PC-9 (cell line): ENCODE measurements around the gene PRKCH. TPM values are rescaled to one million over a fixed set of nuclear protein-coding genes. Genes with fewer than 3 reads are reported as not detected.
A peak's percentile ranks its signal among the peaks of the same experiment; 100 is the strongest.

ENCODE experiments used
- BruUV-seq: library from RNA; stranded (reverse); fragments of 400-500 nt; replicated peaks from 2 replicates; lab custom pipeline; 2021; lab: Mats Ljungman, UMichigan
- CTCF ChIA-PET: fragments of 300-600 bp; sonication (Branson Sonifier 250); formaldehyde crosslinking; loops from one replicate; lab custom pipeline; 2022; ENCODE audit warnings: antibody characterized with exemption; lab: Charles Lee
- POLR2A ChIA-PET: fragments of 300-600 bp; sonication (Branson Sonifier 250); formaldehyde crosslinking; loops from one replicate; lab custom pipeline; 2022; ENCODE audit warnings: antibody characterized with exemption; ENCODE audit not compliant: unreplicated experiment; lab: Charles Lee
- DNase-seq, 2 experiments: peaks; one replicate each; pipeline versions ENCODE4 v3.0.0 to v3.0.0-alpha.2; 2015 to 2022; ENCODE audit warnings: mixed read lengths in 1 of 2
- H2AFZ ChIP-seq: fragments of 200-600 bp; sonication (generic); 2 replicates; pipeline ENCODE4 v1.8.1; 2017; ENCODE audit warnings: antibody characterized with exemption
- H3F3A ChIP-seq: fragments of 200-600 bp; sonication (generic); 2 replicates; pipeline ENCODE4 v1.8.1; 2017; ENCODE audit warnings: antibody characterized with exemption, mild to moderate bottlenecking, low read depth; ENCODE audit not compliant: insufficient read depth
- H3K27ac ChIP-seq: fragments of 200-600 bp; sonication (generic); 2 replicates; pipeline ENCODE4 v1.6.1; 2016; ENCODE audit warnings: mixed run types
- H3K27me3 ChIP-seq: fragments of 200-600 bp; sonication (generic); 2 replicates; pipeline ENCODE4 v1.6.1; 2016; ENCODE audit warnings: low read depth, mixed run types; ENCODE audit not compliant: insufficient read depth
- H3K36me3 ChIP-seq: fragments of 200-600 bp; sonication (generic); 2 replicates; pipeline ENCODE4 v1.6.1; 2016; ENCODE audit warnings: low read depth, mixed run types
- H3K4me1 ChIP-seq: fragments of 200-600 bp; sonication (generic); replicated peaks from 2 replicates; pipeline ENCODE4 v1.6.1; 2016; ENCODE audit warnings: mixed run types; ENCODE audit not compliant: insufficient read depth
- H3K4me2 ChIP-seq: fragments of 200-600 bp; sonication (generic); 2 replicates; pipeline ENCODE4 v1.6.1; 2017; ENCODE audit warnings: mixed run types
- H3K4me3 ChIP-seq: fragments of 200-600 bp; sonication (generic); 2 replicates; pipeline ENCODE4 v1.6.1; 2016; ENCODE audit warnings: mixed run types
- H3K79me2 ChIP-seq: fragments of 200-600 bp; sonication (generic); 2 replicates; pipeline ENCODE4 v1.6.1; 2017; ENCODE audit warnings: low read depth, mixed run types
- H3K9me2 ChIP-seq: fragments of 200-600 bp; sonication (generic); 2 replicates; pipeline ENCODE4 v1.8.1; 2017; ENCODE audit warnings: mild to moderate bottlenecking; ENCODE audit not compliant: insufficient read depth
- H3K9me3 ChIP-seq: fragments of 200-600 bp; sonication (generic); 2 replicates; pipeline ENCODE4 v1.8.1; 2016; ENCODE audit warnings: low read depth; ENCODE audit not compliant: insufficient read depth
- H4K20me1 ChIP-seq: fragments of 200-600 bp; sonication (generic); 2 replicates; pipeline ENCODE4 v1.8.1; 2017; ENCODE audit not compliant: insufficient read depth
- EZH2 ChIP-seq: fragments of 200-600 bp; sonication (generic); IDR thresholded peaks from 2 replicates; pipeline ENCODE4 v1.8.0; 2017; ENCODE audit warnings: antibody characterized with exemption, low read depth
- intact Hi-C: fragments of 100-400 bp; cut with micrococcal nuclease; formaldehyde crosslinking; loops from one replicate; pipeline ENCODE4 v1.10.0; 2022; ENCODE audit not compliant: unreplicated experiment
- total RNA-seq: library from RNA; stranded (reverse); gene quantifications from 2 replicates; pipeline ENCODE4 v1.2.3, GENCODE V29; 2021
- TF ChIP-seq, protein P1 (sequence below): fragments of 200-600 bp; sonication (generic); conservative IDR thresholded peaks from 2 replicates; pipeline ENCODE4 v1.6.1; 2017; ENCODE audit warnings: mixed run types, antibody characterized with exemption, mild to moderate bottlenecking, moderate library complexity

The PRKCH gene
- total RNA-seq, 1 experiment from 2014 or later: 32.4 TPM

DNA sequence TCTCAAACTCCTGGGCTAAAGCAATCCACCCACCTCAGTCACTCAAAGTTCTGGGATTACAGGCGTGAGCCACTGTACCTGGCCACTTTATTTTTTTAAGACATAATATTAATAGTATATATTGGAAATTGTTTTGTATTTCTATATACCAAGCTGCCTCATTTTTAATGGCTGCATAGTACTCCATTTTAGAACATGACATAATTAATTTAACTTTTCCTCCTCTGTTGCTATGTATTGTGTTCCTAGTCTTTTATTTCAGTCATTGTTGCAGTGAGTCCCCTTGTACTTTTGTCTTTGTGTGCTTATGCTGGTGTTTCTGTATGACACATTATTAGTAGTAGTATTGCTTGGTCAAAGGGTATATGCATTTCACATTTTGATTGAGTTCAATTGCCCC is 138.7 kb downstream of the PRKCH start:
- POLR2A ChIA-PET: no interaction called here
- CTCF ChIA-PET: interaction anchor here (0.5 kb wide), 1 partner anchor 305 kb away, joined by 3 read pairs; no protein-coding TSS in a partner anchor
- no peak overlapping the region for H2AFZ ChIP-seq
- H3K4me3 ChIP-seq: no peak overlapping the region
- no peaks in the 10 kb centered on the region for H3K9me2 ChIP-seq
- H4K20me1 ChIP-seq: no peaks in the 10 kb centered on the region
- peaks cover 17% of the 10 kb centered on the region for H3K36me3 ChIP-seq
- H3K27ac ChIP-seq: no peak overlapping the region
- BruUV-seq: no TSS peak
- H3F3A ChIP-seq: peaks cover 31% of the 10 kb centered on the region
- H3K79me2 ChIP-seq: peaks cover 25% of the 10 kb centered on the region
- intact Hi-C loops: no loop called here
- H3K9me3 ChIP-seq: 0 out of 2 replicates have a peak, but pooled peaks cover 2% of the 10 kb centered on the region
- H3K4me1 ChIP-seq: peaks cover 38% of the 10 kb centered on the region
- no peak overlapping the region for H3K4me2 ChIP-seq
- H3K27me3 ChIP-seq: no peaks in the 10 kb centered on the region
- DNase-seq: no peak
- TF ChIP-seq, protein P1, sequence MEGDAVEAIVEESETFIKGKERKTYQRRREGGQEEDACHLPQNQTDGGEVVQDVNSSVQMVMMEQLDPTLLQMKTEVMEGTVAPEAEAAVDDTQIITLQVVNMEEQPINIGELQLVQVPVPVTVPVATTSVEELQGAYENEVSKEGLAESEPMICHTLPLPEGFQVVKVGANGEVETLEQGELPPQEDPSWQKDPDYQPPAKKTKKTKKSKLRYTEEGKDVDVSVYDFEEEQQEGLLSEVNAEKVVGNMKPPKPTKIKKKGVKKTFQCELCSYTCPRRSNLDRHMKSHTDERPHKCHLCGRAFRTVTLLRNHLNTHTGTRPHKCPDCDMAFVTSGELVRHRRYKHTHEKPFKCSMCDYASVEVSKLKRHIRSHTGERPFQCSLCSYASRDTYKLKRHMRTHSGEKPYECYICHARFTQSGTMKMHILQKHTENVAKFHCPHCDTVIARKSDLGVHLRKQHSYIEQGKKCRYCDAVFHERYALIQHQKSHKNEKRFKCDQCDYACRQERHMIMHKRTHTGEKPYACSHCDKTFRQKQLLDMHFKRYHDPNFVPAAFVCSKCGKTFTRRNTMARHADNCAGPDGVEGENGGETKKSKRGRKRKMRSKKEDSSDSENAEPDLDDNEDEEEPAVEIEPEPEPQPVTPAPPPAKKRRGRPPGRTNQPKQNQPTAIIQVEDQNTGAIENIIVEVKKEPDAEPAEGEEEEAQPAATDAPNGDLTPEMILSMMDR: no peak

DNA sequence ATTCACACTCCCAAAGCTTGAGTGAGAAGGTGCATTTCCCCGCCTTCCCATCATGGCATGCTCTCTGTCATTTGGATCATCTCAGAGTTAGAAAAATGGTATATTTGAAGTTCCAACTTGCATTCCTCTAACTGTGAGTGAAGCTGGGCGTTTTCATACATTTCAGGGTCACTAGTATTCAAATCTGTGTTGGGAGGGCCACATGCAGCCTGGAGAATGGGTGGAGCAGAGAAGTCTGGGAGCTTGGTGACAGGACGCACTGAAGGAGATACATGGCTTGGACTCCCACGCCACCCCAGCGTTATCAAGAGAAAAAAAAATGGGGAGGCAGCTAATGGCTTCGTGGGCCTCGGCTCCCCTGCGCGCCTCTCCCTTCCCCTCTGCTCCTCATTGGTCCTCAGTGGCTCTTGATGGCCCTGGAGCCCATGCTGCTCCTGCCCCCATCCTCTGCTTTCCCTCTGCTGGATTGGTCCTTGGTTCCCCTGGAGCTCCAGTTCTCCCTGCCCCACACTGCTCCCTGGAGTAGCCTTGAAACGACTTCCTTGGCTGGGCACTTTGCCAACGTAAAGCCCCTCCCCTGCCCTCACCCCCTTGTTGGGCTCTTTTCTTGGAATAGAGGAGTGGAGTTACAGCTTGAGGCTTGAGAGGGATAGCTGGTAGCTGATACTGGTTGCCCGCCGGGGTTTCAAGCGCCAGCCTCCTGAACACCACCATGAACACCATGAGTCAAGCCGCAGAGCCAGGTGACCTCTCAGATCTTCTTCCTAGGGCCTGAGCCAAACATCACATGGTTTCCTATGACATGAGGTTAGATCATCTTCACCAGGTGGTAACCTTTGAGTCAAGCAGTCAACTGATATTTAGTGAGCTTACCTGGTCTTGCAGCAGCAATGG is 139.6 kb downstream of the PRKCH start:
- peaks cover 47% of the 10 kb centered on the region for H3K4me1 ChIP-seq
- peak in 1 of 2 experiments; percentile 66 for DNase-seq
- TF ChIP-seq EZH2: no peak
- TF ChIP-seq, protein P1: no peak
- H3K79me2 ChIP-seq: peaks cover 34% of the 10 kb centered on the region
- H3K9me3 ChIP-seq: 0 out of 2 replicates have a peak, but pooled peaks cover 6% of the 10 kb centered on the region
- H4K20me1 ChIP-seq: no peaks in the 10 kb centered on the region
- no TSS peak for BruUV-seq
- no peaks in the 10 kb centered on the region for H3K9me2 ChIP-seq
- H3K27ac ChIP-seq: peak overlapping the region; percentile 66
- no peak overlapping the region for H2AFZ ChIP-seq
- intact Hi-C loops: loop anchor here (1.0 kb wide), 4 partner anchors 164 to 666 kb away; no protein-coding TSS in a partner anchor
- ChIA-PET CTCF (interaction anchor here (0.6 kb wide), 1 partner anchor 377 kb away, joined by 19 read pairs; no protein-coding TSS in a partner anchor), POLR2A (no interaction called here)
- H3F3A ChIP-seq: peaks cover 27% of the 10 kb centered on the region
- H3K4me3 ChIP-seq: no peak overlapping the region
- no peaks in the 10 kb centered on the region for H3K27me3 ChIP-seq
- H3K36me3 ChIP-seq: peaks cover 17% of the 10 kb centered on the region
- peak overlapping the region; percentile 5; the same call in 1 of the 2 replicates for H3K4me2 ChIP-seq

DNA sequence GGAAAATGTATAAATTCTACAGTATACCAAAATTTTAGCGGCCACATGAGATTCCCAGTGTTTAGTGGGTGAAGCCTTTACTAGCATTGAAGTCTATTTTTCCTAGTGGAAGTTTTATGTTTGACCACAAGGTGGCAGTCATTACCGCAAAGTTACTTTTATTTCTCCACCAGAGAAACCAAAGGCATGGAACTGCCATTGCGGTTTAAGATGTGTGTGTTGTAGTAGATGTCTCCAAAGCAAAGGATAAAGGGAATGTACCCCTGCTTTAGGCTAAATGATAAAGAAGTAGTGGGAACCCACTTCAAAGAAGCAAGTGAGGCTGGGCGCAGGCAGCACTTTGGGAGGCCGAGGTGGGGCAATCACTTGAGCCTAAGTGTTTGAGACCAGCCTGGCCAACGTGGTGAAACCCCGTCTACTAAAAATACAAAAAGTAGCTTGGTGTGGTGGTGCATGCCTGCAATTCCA is 140.5 kb downstream of the PRKCH start:
- H3K4me2 ChIP-seq: peak overlapping the region; percentile 61
- H3K27ac ChIP-seq: peak overlapping the region; percentile 66
- H3K4me3 ChIP-seq: no peak overlapping the region
- peaks cover 40% of the 10 kb centered on the region for H3K79me2 ChIP-seq
- BruUV-seq: no TSS peak
- no peaks in the 10 kb centered on the region for H4K20me1 ChIP-seq
- no peak overlapping the region for H2AFZ ChIP-seq
- DNase-seq: peak; percentile 48 to 70
- intact Hi-C loops: loop anchor here (1.0 to 2.0 kb wide), 5 partner anchors 165 to 665 kb away; no protein-coding TSS in a partner anchor
- no peaks in the 10 kb centered on the region for H3K9me2 ChIP-seq
- H3F3A ChIP-seq: peaks cover 24% of the 10 kb centered on the region
- ChIA-PET CTCF (interaction anchor here (0.6 kb wide), 2 partner anchors 172 to 376 kb away, joined by 3 to 19 read pairs; no protein-coding TSS in a partner anchor), POLR2A (no interaction called here)
- 0 out of 2 replicates have a peak, but pooled peaks cover 6% of the 10 kb centered on the region for H3K9me3 ChIP-seq
- H3K36me3 ChIP-seq: peaks cover 17% of the 10 kb centered on the region
- no peaks in the 10 kb centered on the region for H3K27me3 ChIP-seq
- H3K4me1 ChIP-seq: peaks cover 56% of the 10 kb centered on the region
- TF ChIP-seq EZH2: no peak
- TF ChIP-seq, protein P1: peak; percentile 93
